Large intestine (tissue), 3 donors: ENCODE data around the gene ALG6. TPM values are rescaled to one million over a fixed set of nuclear protein-coding genes. Genes with fewer than 3 reads are reported as not detected.

Source experiments
- DNase-seq, 2 donors: peaks; one replicate each; pipeline versions ENCODE4 v3.0.0 to v3.0.0-alpha.2; 2013
- H3K27ac ChIP-seq: one replicate; pipeline ENCODE4 v1.5.1; 2013; ENCODE audit warnings: low read length
- H3K27me3 ChIP-seq: 2 replicates; pipeline ENCODE4 v1.6.1; 2013; ENCODE audit warnings: low read length; ENCODE audit not compliant: control insufficient read depth, insufficient read depth
- H3K36me3 ChIP-seq: 2 replicates; pipeline ENCODE4 v1.6.1; 2013; ENCODE audit warnings: low read length; ENCODE audit not compliant: control insufficient read depth, insufficient read depth
- H3K4me1 ChIP-seq: one replicate; pipeline ENCODE4 v1.6.1; 2013; ENCODE audit warnings: low read length; ENCODE audit not compliant: control insufficient read depth, insufficient read depth
- H3K4me3 ChIP-seq: one replicate; pipeline ENCODE4 v1.5.1; 2013; ENCODE audit warnings: low read length
- H3K9me3 ChIP-seq: one replicate; pipeline ENCODE4 v1.6.1; 2013; ENCODE audit warnings: mild to moderate bottlenecking, low read depth, low read length, moderate library complexity; ENCODE audit not compliant: control insufficient read depth
- WGBS: methylation state at CpG from one replicate; pipeline ENCODE4 v1.1.5; 2013; ENCODE audit warnings: low lambda C conversion rate; ENCODE audit not compliant: insufficient coverage; 5-methylcytosine and 5-hydroxymethylcytosine counted together
- polyA plus RNA-seq: library from polyadenylated mRNA; unstranded; fragments of 120-200 nt; gene quantifications from one replicate; pipeline ENCODE4 v1.2.1, GENCODE V29; 2013

Gene ALG6
- polyA plus RNA-seq, 1 donor = 21.2 TPM

- Histone ChIP-seq H3K9me3 (no peaks in the 10 kb centered on the region), H3K27me3 (no peaks in the 10 kb centered on the region), H3K4me3 (peak overlapping the region; percentile 97), H3K4me1 (peaks cover 8% of the 10 kb centered on the region), H3K36me3 (peaks cover 5% of the 10 kb centered on the region), H3K27ac (no peak overlapping the region)
- no CpG with 5 or more reads among the region's 7 CpGs for WGBS
- DNase-seq = peak in 1 of 2 donors; percentile 2
Measured at GRCh38 chr1:63366908-63367214, 566 bp upstream of the ALG6 start.

DNA sequence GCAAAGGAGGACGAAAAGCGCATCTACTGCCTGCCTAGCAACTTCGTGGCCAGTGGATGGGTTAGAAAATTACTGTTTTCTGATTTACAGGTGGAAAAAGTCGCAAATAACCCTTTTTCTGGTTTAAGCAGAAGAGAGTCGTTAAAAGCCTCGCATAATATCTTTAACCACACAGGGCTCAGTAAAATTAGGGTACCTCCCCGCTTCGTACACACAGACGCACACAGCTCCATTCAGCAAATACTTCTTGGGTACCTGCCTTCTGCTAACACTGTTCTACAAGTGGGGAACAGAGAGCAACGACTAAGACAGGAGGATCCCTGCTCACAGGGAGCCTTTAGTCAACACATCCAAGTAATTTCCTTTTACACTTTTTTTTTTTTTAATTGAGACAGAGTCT is 704 bp downstream of the ALG6 start:
- Histone ChIP-seq H3K4me3 (peak overlapping the region; percentile 97), H3K27ac (no peak overlapping the region), H3K27me3 (no peaks in the 10 kb centered on the region), H3K4me1 (peaks cover 8% of the 10 kb centered on the region), H3K9me3 (no peaks in the 10 kb centered on the region), H3K36me3 (peaks cover 5% of the 10 kb centered on the region)
- no peak for DNase-seq
- no CpG with 5 or more reads among the region's 10 CpGs for WGBS

DNA sequence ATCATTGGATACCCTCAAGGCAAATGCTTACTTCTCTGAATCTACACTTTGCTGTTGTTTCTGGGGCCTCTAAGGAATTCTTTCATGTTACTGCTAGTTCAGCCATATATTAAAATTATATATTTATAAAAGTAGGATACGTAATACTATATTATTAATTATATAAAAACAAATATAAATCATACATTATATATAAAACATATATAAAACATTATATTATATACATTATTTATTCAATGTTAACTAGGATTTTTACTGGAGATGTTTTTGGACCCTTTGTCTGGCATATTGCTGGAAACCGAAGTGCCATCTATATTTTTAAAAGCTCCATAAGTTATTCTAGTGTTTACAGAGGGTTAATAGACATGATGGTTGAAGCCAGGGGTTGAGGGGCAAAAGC is 12.2 kb downstream of the ALG6 start:
- H3K4me1 ChIP-seq = no peaks in the 10 kb centered on the region
- WGBS = 92% methylated on average over 2 of the region's 2 CpGs
- no peak for DNase-seq
- H3K36me3 ChIP-seq = peaks cover 7% of the 10 kb centered on the region
- no peak overlapping the region for H3K27ac ChIP-seq
- H3K4me3 ChIP-seq = no peak overlapping the region
- H3K27me3 ChIP-seq = no peaks in the 10 kb centered on the region
- H3K9me3 ChIP-seq = no peaks in the 10 kb centered on the region

DNA sequence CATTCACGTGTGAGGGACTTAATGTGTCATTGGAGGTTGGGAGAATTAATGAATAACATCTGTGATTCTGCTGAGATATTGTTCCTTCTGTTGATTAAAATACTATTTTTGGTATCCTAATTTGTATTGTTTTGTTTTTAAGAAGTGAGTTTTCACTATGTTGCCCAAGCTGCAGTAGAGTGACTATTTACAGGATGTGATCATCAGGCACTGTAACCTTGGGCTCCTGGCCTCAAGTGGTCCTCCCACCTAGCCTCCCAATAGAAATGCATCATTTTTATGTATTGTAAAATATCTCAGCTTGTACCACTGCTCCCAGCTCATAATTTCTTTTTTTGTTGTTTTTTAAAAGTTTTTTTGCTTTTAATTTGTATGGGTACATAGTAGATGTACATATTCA is 14.3 kb downstream of the ALG6 start:
- Histone ChIP-seq H3K4me3 (no peak overlapping the region), H3K36me3 (peaks cover 3% of the 10 kb centered on the region), H3K4me1 (no peaks in the 10 kb centered on the region), H3K27me3 (no peaks in the 10 kb centered on the region), H3K27ac (no peak overlapping the region), H3K9me3 (no peaks in the 10 kb centered on the region)
- 80% methylated on average over 1 of the region's 1 CpG for WGBS
- no peak for DNase-seq

GRCh38 chr1:63401945-63402344 is 34.5 kb downstream of the ALG6 start:
- Histone ChIP-seq H3K4me3 (no peak overlapping the region), H3K9me3 (no peaks in the 10 kb centered on the region), H3K27me3 (no peaks in the 10 kb centered on the region), H3K27ac (no peak overlapping the region), H3K4me1 (no peaks in the 10 kb centered on the region), H3K36me3 (peaks cover 2% of the 10 kb centered on the region)
- DNase-seq = no peak
- WGBS = 94% methylated on average over 2 of the region's 4 CpGs

DNA sequence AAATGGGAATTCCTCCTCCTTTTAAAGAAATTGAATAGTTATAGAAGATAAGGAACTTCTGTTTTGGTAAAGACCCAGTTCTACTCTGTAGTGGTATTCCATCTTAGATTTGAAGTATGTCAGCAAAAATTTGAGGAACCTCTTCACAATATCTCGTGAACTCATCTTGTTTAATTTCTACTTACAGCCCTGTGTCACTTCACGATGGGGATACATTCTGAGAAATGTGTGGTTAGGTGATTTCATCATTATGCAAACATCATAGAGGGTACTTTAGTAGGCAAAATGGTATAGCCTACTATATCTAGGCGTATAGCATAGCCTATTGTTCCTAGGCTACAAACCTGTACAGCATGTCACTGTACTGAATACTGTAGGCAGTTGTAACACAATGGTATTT is 36.0 kb downstream of the ALG6 start:
- H3K4me1 ChIP-seq = no peaks in the 10 kb centered on the region
- no peak overlapping the region for H3K4me3 ChIP-seq
- H3K36me3 ChIP-seq = peaks cover 2% of the 10 kb centered on the region
- DNase-seq = no peak
- no peaks in the 10 kb centered on the region for H3K9me3 ChIP-seq
- WGBS = 100% methylated on average over 1 of the region's 3 CpGs
- no peak overlapping the region for H3K27ac ChIP-seq
- H3K27me3 ChIP-seq = no peaks in the 10 kb centered on the region

DNA sequence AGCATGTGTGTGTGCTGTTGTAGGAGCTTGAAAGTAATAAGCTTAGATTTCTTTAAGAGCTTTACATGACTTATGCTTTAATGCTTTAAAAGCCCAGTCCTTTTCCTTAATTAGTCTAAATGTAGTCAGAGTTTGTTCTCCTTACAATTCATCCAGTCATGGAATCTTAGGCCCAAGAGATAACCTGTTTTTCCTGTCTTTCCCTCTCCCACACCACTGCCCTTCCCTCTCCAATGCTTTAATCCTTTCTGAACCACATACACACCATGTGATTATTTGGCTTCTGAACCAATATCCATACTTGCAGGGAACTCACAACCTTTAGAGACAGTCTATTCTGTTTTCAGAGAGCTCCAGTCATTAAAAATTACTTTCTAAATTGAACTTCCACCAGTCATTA is 37.6 kb downstream of the ALG6 start:
- Histone ChIP-seq H3K4me3 (no peak overlapping the region), H3K27ac (no peak overlapping the region), H3K36me3 (peaks cover 2% of the 10 kb centered on the region), H3K4me1 (no peaks in the 10 kb centered on the region), H3K9me3 (no peaks in the 10 kb centered on the region), H3K27me3 (no peaks in the 10 kb centered on the region)
- no peak for DNase-seq

- H3K27me3 ChIP-seq = no peaks in the 10 kb centered on the region
- no peaks in the 10 kb centered on the region for H3K4me1 ChIP-seq
- H3K36me3 ChIP-seq = peaks cover under 1% of the 10 kb centered on the region
- H3K9me3 ChIP-seq = no peaks in the 10 kb centered on the region
- DNase-seq = no peak
- no peak overlapping the region for H3K4me3 ChIP-seq
- H3K27ac ChIP-seq = no peak overlapping the region
Measured at GRCh38 chr1:63405987-63406386, 38.6 kb downstream of the ALG6 start.

DNA sequence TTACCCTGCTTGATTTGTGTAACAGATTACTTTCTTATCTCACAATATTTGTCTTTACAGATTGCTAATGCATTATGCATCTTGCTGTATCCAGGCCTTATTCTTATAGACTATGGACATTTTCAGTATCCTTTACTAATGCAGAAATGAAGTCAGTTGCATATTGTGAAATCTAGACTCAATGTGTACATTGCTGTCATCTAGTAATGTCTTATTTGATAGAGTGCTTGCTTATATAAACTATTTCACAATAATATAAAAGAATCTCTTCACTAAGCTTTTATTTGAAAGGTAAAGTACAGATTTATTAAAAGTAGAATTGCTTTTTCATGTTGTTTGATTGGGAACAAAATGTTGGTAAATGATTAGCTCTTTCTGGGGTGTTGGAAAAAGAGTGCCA is 39.6 kb downstream of the ALG6 start:
- Histone ChIP-seq H3K4me1 (no peaks in the 10 kb centered on the region), H3K9me3 (no peaks in the 10 kb centered on the region), H3K27ac (no peak overlapping the region), H3K27me3 (no peaks in the 10 kb centered on the region), H3K4me3 (no peak overlapping the region), H3K36me3 (peaks cover 2% of the 10 kb centered on the region)
- DNase-seq = no peak

- H3K9me3 ChIP-seq = no peaks in the 10 kb centered on the region
- DNase-seq = no peak
- H3K27ac ChIP-seq = no peak overlapping the region
- WGBS = no CpG with 5 or more reads among the region's 4 CpGs
- H3K36me3 ChIP-seq = peaks cover 4% of the 10 kb centered on the region
- no peak overlapping the region for H3K4me3 ChIP-seq
- H3K4me1 ChIP-seq = no peaks in the 10 kb centered on the region
- no peaks in the 10 kb centered on the region for H3K27me3 ChIP-seq
Measured at GRCh38 chr1:63408331-63408730, 40.9 kb downstream of the ALG6 start.

GRCh38 chr1:63411066-63411465 is 43.6 kb downstream of the ALG6 start:
- WGBS = no CpG with 5 or more reads among the region's 2 CpGs

GRCh38 chr1:63413394-63413793 is 46.0 kb downstream of the ALG6 start:
- Histone ChIP-seq H3K27ac (no peak overlapping the region), H3K4me3 (no peak overlapping the region)
- no CpG with 5 or more reads among the region's 1 CpG for WGBS

More at GRCh38 chr1:63411066-63411465, 43.6 kb downstream of the ALG6 start:
- peaks cover 4% of the 10 kb centered on the region for H3K36me3 ChIP-seq
- H3K27ac ChIP-seq = no peak overlapping the region
- DNase-seq = no peak
- H3K4me3 ChIP-seq = no peak overlapping the region
- no peaks in the 10 kb centered on the region for H3K4me1 ChIP-seq
- H3K9me3 ChIP-seq = no peaks in the 10 kb centered on the region
- no peaks in the 10 kb centered on the region for H3K27me3 ChIP-seq

More at GRCh38 chr1:63413394-63413793, 46.0 kb downstream of the ALG6 start:
- Histone ChIP-seq H3K27me3 (no peaks in the 10 kb centered on the region), H3K4me1 (no peaks in the 10 kb centered on the region), H3K9me3 (no peaks in the 10 kb centered on the region), H3K36me3 (peaks cover 4% of the 10 kb centered on the region)
- DNase-seq = peak; percentile 7 to 22
